IMR-90 (cell line): ENCODE data around the gene NFILZ. TPM values are rescaled to one million over a fixed set of nuclear protein-coding genes. Genes with fewer than 3 reads are reported as not detected.

ENCODE experiments used
- ATAC-seq: fragments of 200-7000 bp; cut with Tn5 transposase; 2 replicates; pipeline ENCODE4 v1.9.1; 2020; ENCODE audit warnings: low read depth, mild to moderate bottlenecking, moderate library complexity
- BruUV-seq: library from RNA; stranded (reverse); fragments of 400-500 nt; replicated peaks from 2 replicates; lab custom pipeline; 2021; lab: Mats Ljungman, UMichigan
- CTCF ChIA-PET: fragments of 300-600 bp; formaldehyde crosslinking; extraction: SDS; loops from one replicate; lab custom pipeline; 2021; ENCODE audit warnings: antibody characterized with exemption; lab: Yijun Ruan, JAX
- POLR2A ChIA-PET: fragments of 300-600 bp; sonication (Branson Sonifier 250); formaldehyde crosslinking; loops from one replicate; lab custom pipeline; 2022; ENCODE audit warnings: antibody characterized with exemption; ENCODE audit not compliant: unreplicated experiment; lab: Charles Lee
- DNase-seq: peaks from one replicate; pipeline ENCODE4 v3.0.0; 2013
- H2AFZ ChIP-seq: replicated peaks from 2 replicates; pipeline ENCODE3; 2013; ENCODE audit warnings: low read length, mild to moderate bottlenecking; ENCODE audit not compliant: poor library complexity
- H2AK5ac ChIP-seq: 2 replicates; pipeline ENCODE4 v1.6.1; 2013; ENCODE audit warnings: low read depth, low read length, inconsistent platforms
- H2AK9ac ChIP-seq: replicated peaks from 2 replicates; pipeline ENCODE3; 2013; ENCODE audit warnings: mild to moderate bottlenecking, low read depth, low read length, moderate library complexity; ENCODE audit not compliant: poor library complexity
- H2BK120ac ChIP-seq: 2 replicates; pipeline ENCODE4 v1.6.1; 2013; ENCODE audit warnings: low read depth, low read length, inconsistent platforms
- H2BK15ac ChIP-seq: 3 replicates; pipeline ENCODE4 v1.6.1; 2013; ENCODE audit warnings: low read depth, low read length, inconsistent platforms
- H2BK20ac ChIP-seq: 2 replicates; pipeline ENCODE4 v1.6.1; 2013; ENCODE audit warnings: low read depth, mild to moderate bottlenecking, inconsistent platforms, low read length, moderate library complexity
- H2BK5ac ChIP-seq: 2 replicates; pipeline ENCODE4 v1.6.1; 2013; ENCODE audit warnings: mild to moderate bottlenecking, low read depth, low read length, inconsistent platforms; ENCODE audit not compliant: poor library complexity, severe bottlenecking
- H3K14ac ChIP-seq: replicated peaks from 2 replicates; pipeline ENCODE4 v1.6.1; 2013; ENCODE audit warnings: low read depth, low read length, inconsistent platforms
- H3K18ac ChIP-seq: 2 replicates; pipeline ENCODE4 v1.6.1; 2013; ENCODE audit warnings: low read depth, low read length, control low read depth
- H3K23ac ChIP-seq: 2 replicates; pipeline ENCODE4 v1.6.1; 2013; ENCODE audit warnings: low read depth, low read length, inconsistent platforms
- H3K27ac ChIP-seq: 2 replicates; pipeline ENCODE4 v1.5.1; 2013; ENCODE audit warnings: mild to moderate bottlenecking, control low read depth, low read length; ENCODE audit not compliant: insufficient read depth
- H3K27me3 ChIP-seq: 2 replicates; pipeline ENCODE4 v1.6.1; 2013; ENCODE audit warnings: low read length; ENCODE audit not compliant: control insufficient read depth, insufficient read depth
- H3K36me3 ChIP-seq: 2 replicates; pipeline ENCODE4 v1.6.1; 2013; ENCODE audit warnings: low read length, mixed read lengths; ENCODE audit not compliant: control insufficient read depth, insufficient read depth
- H3K4ac ChIP-seq: 2 replicates; pipeline ENCODE4 v1.6.1; 2013; ENCODE audit warnings: low read depth, low read length, inconsistent platforms
- H3K4me1 ChIP-seq: 2 replicates; pipeline ENCODE4 v1.6.1; 2013; ENCODE audit warnings: low read length, mixed read lengths; ENCODE audit not compliant: control insufficient read depth, insufficient read depth
- H3K4me2 ChIP-seq: 2 replicates; pipeline ENCODE4 v1.6.1; 2013; ENCODE audit warnings: low read depth, mild to moderate bottlenecking, control low read depth, low read length, moderate library complexity
- H3K4me3 ChIP-seq: 2 replicates; pipeline ENCODE4 v1.5.1; 2013; ENCODE audit warnings: low read depth, mild to moderate bottlenecking, control low read depth, low read length, moderate library complexity; ENCODE audit not compliant: insufficient read depth
- H3K56ac ChIP-seq: 2 replicates; pipeline ENCODE4 v1.6.1; 2013; ENCODE audit warnings: low read length, inconsistent platforms; ENCODE audit not compliant: insufficient read depth; ENCODE audit errors: extremely low read depth
- H3K79me1 ChIP-seq, 2 experiments: 2 replicates each; pipeline ENCODE4 v1.6.1; 2013; ENCODE audit warnings: low read length in 2 of 2, inconsistent platforms in 1 of 2, low read depth in 1 of 2
- H3K9ac ChIP-seq: 2 replicates; pipeline ENCODE4 v1.6.1; 2013; ENCODE audit warnings: low read depth, low read length, control low read depth
- H3K9me1 ChIP-seq: 2 replicates; pipeline ENCODE4 v1.6.1; 2013; ENCODE audit warnings: low read length, inconsistent platforms; ENCODE audit not compliant: insufficient read depth
- H3K9me3 ChIP-seq: 2 replicates; pipeline ENCODE4 v1.6.1; 2013; ENCODE audit warnings: low read length; ENCODE audit not compliant: control insufficient read depth, insufficient read depth
- H4K20me1 ChIP-seq: 2 replicates; pipeline ENCODE4 v1.6.1; 2013; ENCODE audit warnings: low read length, inconsistent platforms; ENCODE audit not compliant: insufficient read depth
- H4K5ac ChIP-seq: 2 replicates; pipeline ENCODE4 v1.6.1; 2013; ENCODE audit warnings: mild to moderate bottlenecking, low read depth, low read length, control low read depth
- H4K8ac ChIP-seq, 2 experiments: 2 replicates each; pipeline ENCODE4 v1.6.1; 2013; ENCODE audit warnings: low read depth in 2 of 2, low read length in 2 of 2, control low read depth in 1 of 2, inconsistent platforms in 1 of 2
- H4K91ac ChIP-seq: 2 replicates; pipeline ENCODE4 v1.6.1; 2013; ENCODE audit warnings: low read depth, low read length, inconsistent platforms; ENCODE audit not compliant: insufficient read depth
- CEBPB ChIP-seq: IDR thresholded peaks from 2 replicates; pipeline ENCODE4 v1.6.1; 2012; ENCODE audit warnings: low read depth, low read length, improper control_type of control experiment
- CHD1 ChIP-seq: IDR thresholded peaks from 2 replicates; pipeline ENCODE4 v1.6.1; 2012; ENCODE audit warnings: low read depth, low read length, improper control_type of control experiment
- FOS ChIP-seq: fragments of 150-350 bp; IDR thresholded peaks from 2 replicates; pipeline ENCODE4 v1.6.1; 2016; ENCODE audit warnings: low read depth, low read length
- MAFK ChIP-seq: IDR thresholded peaks from 2 replicates; pipeline ENCODE4 v1.6.1; 2012; ENCODE audit warnings: low read depth, low read length, improper control_type of control experiment
- MAZ ChIP-seq: IDR thresholded peaks from 2 replicates; pipeline ENCODE4 v1.6.1; 2012; ENCODE audit warnings: low read depth, mild to moderate bottlenecking, low read length, improper control_type of control experiment, moderate library complexity, borderline replicate concordance
- MXI1 ChIP-seq: IDR thresholded peaks from 2 replicates; pipeline ENCODE4 v1.6.1; 2012; ENCODE audit warnings: low read depth, mild to moderate bottlenecking, low read length, moderate library complexity, borderline replicate concordance
- POLR2A ChIP-seq: IDR thresholded peaks from 2 replicates; pipeline ENCODE4 v1.6.1; 2012; ENCODE audit warnings: mild to moderate bottlenecking, low read depth, low read length
- RCOR1 ChIP-seq: IDR thresholded peaks from 2 replicates; pipeline ENCODE4 v1.6.1; 2012; ENCODE audit warnings: mild to moderate bottlenecking, low read length, improper control_type of control experiment; ENCODE audit not compliant: insufficient replicate concordance
- WGBS, 2 experiments: methylation state at CpG; one replicate each; pipeline versions ENCODE4 v1.1.5 to v1.1.7; 2013; ENCODE audit warnings: missing lambda C conversion rate in 2 of 2; ENCODE audit not compliant: insufficient read length in 1 of 2; ENCODE audit errors: extremely low coverage in 2 of 2; 5-methylcytosine and 5-hydroxymethylcytosine counted together
- dilution Hi-C: fragments of 300-500 bp; cut with HindIII; formaldehyde crosslinking; loops from one replicate; pipeline ENCODE4 v1.14.3; 2018; ENCODE audit warnings: low sequenced_read_pairs; ENCODE audit not compliant: unreplicated experiment
- in situ Hi-C: fragments of 300-500 bp; cut with MboI; formaldehyde crosslinking; loops from 3 replicates; pipeline ENCODE4 v1.14.3; 2019; ENCODE audit warnings: low sequenced_read_pairs, inconsistent platforms, mixed read lengths
- intact Hi-C: fragments of 100-400 bp; cut with micrococcal nuclease; formaldehyde crosslinking; loops from 2 replicates; pipeline ENCODE4 v1.10.0; 2022
- polyA plus RNA-seq, 3 experiments: library from polyadenylated mRNA; depleted of rRNA; stranded (reverse); fragments of >200 nt; gene quantifications; 2 replicates each; pipeline ENCODE4 v1.2.3, GENCODE V29; 2012; ENCODE audit warnings: low replicate concordance in 1 of 3
- total RNA-seq: library from RNA; depleted of rRNA; stranded (reverse); fragments of >200 nt; gene quantifications from 2 replicates; pipeline ENCODE4 v1.2.3, GENCODE V29; 2012
- TF ChIP-seq, protein P1 (sequence below): fragments of 150-350 bp; IDR thresholded peaks from 2 replicates; pipeline ENCODE4 v1.6.1; 2016; ENCODE audit warnings: low read depth, mild to moderate bottlenecking, low read length, moderate library complexity, borderline replicate concordance
- TF ChIP-seq, protein P2 (sequence below): conservative IDR thresholded peaks from 2 replicates; pipeline ENCODE4 v1.5.1; 2012; ENCODE audit warnings: mild to moderate bottlenecking, low read depth, low read length, improper control_type of control experiment
- TF ChIP-seq, protein P3 (sequence below): fragments of 150-350 bp; IDR thresholded peaks from 2 replicates; pipeline ENCODE4 v1.6.1; 2017; ENCODE audit warnings: mild to moderate bottlenecking, antibody characterized with exemption, low read length, low read depth

NFILZ gene
- total and polyA plus RNA-seq, 2 of the 4 experiments (the other 2 are of a cell fraction) = not detected

DNA sequence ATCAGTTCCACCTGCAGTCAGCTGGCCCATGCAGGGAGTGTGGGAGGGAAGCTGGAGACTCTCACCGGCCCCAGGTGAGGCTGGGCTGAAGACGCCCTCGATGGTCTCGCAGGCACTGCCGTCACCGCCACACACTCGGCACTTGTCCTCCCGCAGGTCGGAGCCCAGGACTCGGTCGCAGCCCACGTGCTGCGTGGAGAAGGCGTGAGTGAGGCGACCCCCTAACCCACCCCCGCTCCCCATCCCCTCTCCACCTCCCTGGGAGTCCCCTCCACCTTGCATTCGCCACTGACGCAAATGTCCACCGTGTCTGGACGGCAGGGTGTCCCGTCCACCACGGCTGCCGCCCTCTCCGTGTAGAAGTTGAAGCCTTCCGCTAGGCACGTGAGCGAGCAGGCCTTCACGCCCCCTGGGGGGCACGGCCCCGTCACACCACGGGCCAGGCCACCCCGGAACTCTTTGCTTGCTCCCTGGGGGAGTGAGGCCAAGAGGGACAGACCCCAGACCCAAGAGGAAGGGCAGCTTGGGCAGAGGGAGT lies 41.2 kb upstream of the NFILZ start:
- Histone ChIP-seq H3K4ac (no peak overlapping the region), H4K5ac (no peak overlapping the region), H3K9ac (no peak overlapping the region), H2BK20ac (no peak overlapping the region), H4K8ac (no peak overlapping the region), H3K4me1 (no peaks in the 10 kb centered on the region; the same call in 1 of the 2 replicates), H3K27me3 (peaks cover 2% of the 10 kb centered on the region; the same call in 1 of the 2 replicates), H3K4me2 (no peak overlapping the region), H3K18ac (no peak overlapping the region), H2AK9ac (no peak overlapping the region), H3K56ac (no peak overlapping the region), H3K9me3 (no peaks in the 10 kb centered on the region), H3K36me3 (peaks cover 7% of the 10 kb centered on the region; the same call in 1 of the 2 replicates), H3K4me3 (no peak overlapping the region), H3K79me1 (no peaks in the 10 kb centered on the region), H3K14ac (no peak overlapping the region), H3K27ac (no peak overlapping the region), H2AFZ (no peak overlapping the region), H3K23ac (no peak overlapping the region), H2BK15ac (no peak overlapping the region), H2BK120ac (no peak overlapping the region), H4K91ac (no peak overlapping the region), H3K9me1 (0 out of 2 replicates have a peak, but pooled peaks cover 2% of the 10 kb centered on the region), H4K20me1 (peaks cover 6% of the 10 kb centered on the region; the same call in 1 of the 2 replicates), H2BK5ac (no peak overlapping the region), H2AK5ac (no peak overlapping the region)
- intact Hi-C loops = loop anchor here (10.0 kb wide), 1 partner anchor 324 kb away; no protein-coding TSS in a partner anchor
- in situ Hi-C loops = no loop called here
- TF ChIP-seq, protein P1, sequence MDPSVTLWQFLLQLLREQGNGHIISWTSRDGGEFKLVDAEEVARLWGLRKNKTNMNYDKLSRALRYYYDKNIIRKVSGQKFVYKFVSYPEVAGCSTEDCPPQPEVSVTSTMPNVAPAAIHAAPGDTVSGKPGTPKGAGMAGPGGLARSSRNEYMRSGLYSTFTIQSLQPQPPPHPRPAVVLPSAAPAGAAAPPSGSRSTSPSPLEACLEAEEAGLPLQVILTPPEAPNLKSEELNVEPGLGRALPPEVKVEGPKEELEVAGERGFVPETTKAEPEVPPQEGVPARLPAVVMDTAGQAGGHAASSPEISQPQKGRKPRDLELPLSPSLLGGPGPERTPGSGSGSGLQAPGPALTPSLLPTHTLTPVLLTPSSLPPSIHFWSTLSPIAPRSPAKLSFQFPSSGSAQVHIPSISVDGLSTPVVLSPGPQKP = no peak
- TF ChIP-seq POLR2A (no peak), CHD1 (no peak), MXI1 (no peak), MAZ (no peak), CEBPB (no peak), FOS (no peak), RCOR1 (no peak), MAFK (no peak)
- TF ChIP-seq, protein P2, sequence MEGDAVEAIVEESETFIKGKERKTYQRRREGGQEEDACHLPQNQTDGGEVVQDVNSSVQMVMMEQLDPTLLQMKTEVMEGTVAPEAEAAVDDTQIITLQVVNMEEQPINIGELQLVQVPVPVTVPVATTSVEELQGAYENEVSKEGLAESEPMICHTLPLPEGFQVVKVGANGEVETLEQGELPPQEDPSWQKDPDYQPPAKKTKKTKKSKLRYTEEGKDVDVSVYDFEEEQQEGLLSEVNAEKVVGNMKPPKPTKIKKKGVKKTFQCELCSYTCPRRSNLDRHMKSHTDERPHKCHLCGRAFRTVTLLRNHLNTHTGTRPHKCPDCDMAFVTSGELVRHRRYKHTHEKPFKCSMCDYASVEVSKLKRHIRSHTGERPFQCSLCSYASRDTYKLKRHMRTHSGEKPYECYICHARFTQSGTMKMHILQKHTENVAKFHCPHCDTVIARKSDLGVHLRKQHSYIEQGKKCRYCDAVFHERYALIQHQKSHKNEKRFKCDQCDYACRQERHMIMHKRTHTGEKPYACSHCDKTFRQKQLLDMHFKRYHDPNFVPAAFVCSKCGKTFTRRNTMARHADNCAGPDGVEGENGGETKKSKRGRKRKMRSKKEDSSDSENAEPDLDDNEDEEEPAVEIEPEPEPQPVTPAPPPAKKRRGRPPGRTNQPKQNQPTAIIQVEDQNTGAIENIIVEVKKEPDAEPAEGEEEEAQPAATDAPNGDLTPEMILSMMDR = no peak
- TF ChIP-seq, protein P3, sequence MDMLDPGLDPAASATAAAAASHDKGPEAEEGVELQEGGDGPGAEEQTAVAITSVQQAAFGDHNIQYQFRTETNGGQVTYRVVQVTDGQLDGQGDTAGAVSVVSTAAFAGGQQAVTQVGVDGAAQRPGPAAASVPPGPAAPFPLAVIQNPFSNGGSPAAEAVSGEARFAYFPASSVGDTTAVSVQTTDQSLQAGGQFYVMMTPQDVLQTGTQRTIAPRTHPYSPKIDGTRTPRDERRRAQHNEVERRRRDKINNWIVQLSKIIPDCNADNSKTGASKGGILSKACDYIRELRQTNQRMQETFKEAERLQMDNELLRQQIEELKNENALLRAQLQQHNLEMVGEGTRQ = no peak
- WGBS, 2 experiments = 84% methylated on average over 9 of the region's 32 CpGs; no CpG with 5 or more reads in 1 of the 2 experiments
- no peak for ATAC-seq
- dilution Hi-C loops = no loop called here
- no TSS peak for BruUV-seq
- DNase-seq = no peak
- POLR2A ChIA-PET = no interaction called here
- CTCF ChIA-PET = no interaction called here
